CD4-positive, CD25-positive, alpha-beta regulatory T cell (primary cell): Measurements from ENCODE around the gene NAP1L4. TPM values are rescaled to one million over a fixed set of nuclear protein-coding genes. Genes with fewer than 3 reads are reported as not detected.

Experiments
- ATAC-seq, 2 donors: fragments of 150-1000 bp; cut with Tn5 transposase; one replicate each; pipeline ENCODE4 v1.10.0; 2021; ENCODE audit warnings: low read depth in 2 of 2, moderate number of reproducible peaks in 2 of 2, moderate library complexity in 1 of 2
- DNase-seq, 3 donors: peaks; one replicate each; pipeline versions ENCODE4 v3.0.0 to v3.0.0-alpha.2; 2012 to 2022; ENCODE audit warnings: mixed read lengths in 1 of 3
- H3K27ac ChIP-seq: one replicate; pipeline ENCODE4 v1.7.0; 2013; ENCODE audit warnings: mild to moderate bottlenecking, low read length; ENCODE audit not compliant: insufficient read depth, poor library complexity, severe bottlenecking
- H3K27me3 ChIP-seq: one replicate; pipeline ENCODE4 v1.7.0; 2013; ENCODE audit warnings: low read length; ENCODE audit not compliant: control insufficient read depth, insufficient read depth
- H3K36me3 ChIP-seq: one replicate; pipeline ENCODE4 v1.7.0; 2013; ENCODE audit warnings: mild to moderate bottlenecking, low read length, moderate library complexity; ENCODE audit not compliant: control insufficient read depth, insufficient read depth
- H3K4me1 ChIP-seq: 2 replicates; pipeline ENCODE4 v1.7.0; 2013; ENCODE audit warnings: mild to moderate bottlenecking, low read length; ENCODE audit not compliant: insufficient read depth, control insufficient read depth, poor library complexity, severe bottlenecking
- H3K4me3 ChIP-seq: one replicate; pipeline ENCODE4 v1.7.0; 2013; ENCODE audit warnings: low read depth, mild to moderate bottlenecking, low read length, moderate library complexity
- H3K9me3 ChIP-seq, 2 experiments: 1 replicate in 1 of 2; 2 replicates in 1 of 2; pipeline ENCODE4 v1.7.0; 2013; ENCODE audit warnings: low read length in 2 of 2, mild to moderate bottlenecking in 1 of 2, moderate library complexity in 1 of 2; ENCODE audit not compliant: control insufficient read depth in 2 of 2
- H3K27ac Mint-ChIP-seq, 3 donors: one replicate each; pipeline ENCODE4 v1.8.0; 2020 to 2022; ENCODE audit warnings: mild to moderate bottlenecking in 3 of 3, mixed read lengths in 3 of 3, moderate library complexity in 2 of 3
- H3K27me3 Mint-ChIP-seq: one replicate; pipeline ENCODE4 v1.8.0; 2022; ENCODE audit warnings: mild to moderate bottlenecking, mixed read lengths
- H3K36me3 Mint-ChIP-seq: one replicate; pipeline ENCODE4 v1.8.0; 2020; ENCODE audit warnings: mixed read lengths
- H3K4me1 Mint-ChIP-seq, 4 donors: one replicate each; pipeline ENCODE4 v1.8.0; 2020 to 2022; ENCODE audit warnings: mixed read lengths in 4 of 4, mild to moderate bottlenecking in 1 of 4
- H3K4me3 Mint-ChIP-seq, 4 donors: one replicate each; pipeline ENCODE4 v1.8.0; 2020 to 2022; ENCODE audit warnings: mild to moderate bottlenecking in 4 of 4, mixed read lengths in 4 of 4, moderate library complexity in 3 of 4
- H3K9me3 Mint-ChIP-seq, 7 donors: one replicate each; pipeline ENCODE4 v1.8.0; 2020 to 2022; ENCODE audit warnings: mixed read lengths in 7 of 7, mild to moderate bottlenecking in 3 of 7, moderate library complexity in 2 of 7
- polyA plus RNA-seq, 4 donors: library from polyadenylated mRNA; unstranded; fragments of 300-500 nt; fragmentation: Illumina TruSeq; gene quantifications; one replicate each; pipeline ENCODE4 v1.2.3, GENCODE V29; 2021
- total RNA-seq: library from RNA; stranded (reverse); gene quantifications from one replicate; pipeline ENCODE4 v1.2.3, GENCODE V29; 2022

Gene NAP1L4
- total and polyA plus RNA-seq, 5 donors from 2014 or later = 210 to 351 (median 228) TPM

DNA sequence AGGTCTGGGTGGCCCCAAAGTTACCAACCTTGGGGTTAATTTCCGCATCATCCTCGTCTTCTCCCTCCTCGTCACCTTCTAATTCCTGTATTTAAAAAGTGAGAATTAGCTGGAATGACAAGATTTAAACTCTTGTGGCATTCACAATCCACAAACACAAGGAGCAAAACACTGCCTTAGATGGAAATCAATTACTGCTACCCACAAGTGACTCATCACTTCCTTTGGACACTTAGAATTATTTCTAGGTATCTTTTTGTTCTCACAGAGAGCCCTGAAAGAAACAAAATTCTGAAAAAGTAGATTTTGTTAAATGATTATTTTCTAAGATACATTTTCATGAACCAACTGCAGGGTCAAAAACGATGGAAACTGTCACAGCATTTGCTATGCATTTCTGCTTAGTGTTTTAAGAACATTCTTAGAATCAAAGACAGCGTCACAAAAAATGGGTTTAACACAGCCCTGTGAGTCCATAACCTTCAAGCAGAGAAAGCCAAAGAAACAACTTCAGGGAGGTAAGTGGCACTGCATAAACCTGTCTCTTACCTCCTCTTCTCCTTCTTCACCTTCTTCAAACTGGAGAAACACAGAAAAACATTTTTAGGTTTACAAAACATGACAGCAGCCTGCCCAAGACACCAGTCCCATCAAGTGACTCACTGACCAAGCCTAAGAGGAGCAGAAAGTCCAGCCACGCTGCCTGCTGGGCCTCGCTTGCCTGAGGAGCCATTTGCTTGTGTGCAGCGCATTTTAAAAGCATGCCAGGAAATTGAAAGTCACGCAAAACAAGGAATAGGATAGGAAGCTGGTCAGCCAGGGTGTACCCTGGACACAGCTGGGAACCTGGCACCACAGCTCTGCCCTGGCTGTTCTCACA, 40.7 kb downstream of the NAP1L4 start:
- DNase-seq = no peak
- H3K4me1 ChIP-seq = peaks cover 14% of the 10 kb centered on the region
- no peak overlapping the region for H3K27ac ChIP-seq
- H3K36me3 ChIP-seq = peaks cover 99% of the 10 kb centered on the region
- H3K9me3 Mint-ChIP-seq = no peaks in the 10 kb centered on the region
- H3K27me3 Mint-ChIP-seq = no peaks in the 10 kb centered on the region
- no peaks in the 10 kb centered on the region for H3K9me3 ChIP-seq
- peak in 1 of 2 donors; percentile 25 for ATAC-seq
- peaks cover 58% of the 10 kb centered on the region for H3K36me3 Mint-ChIP-seq
- no peaks in the 10 kb centered on the region for H3K27me3 ChIP-seq
- no peak overlapping the region for H3K4me3 ChIP-seq
- H3K27ac Mint-ChIP-seq = peak overlapping the region; percentile 7 to 86 (median 79)
- H3K4me3 Mint-ChIP-seq = no peak overlapping the region
- peaks cover 17 to 53% (median 30%) of the 10 kb centered on the region in 4 donors for H3K4me1 Mint-ChIP-seq

DNA sequence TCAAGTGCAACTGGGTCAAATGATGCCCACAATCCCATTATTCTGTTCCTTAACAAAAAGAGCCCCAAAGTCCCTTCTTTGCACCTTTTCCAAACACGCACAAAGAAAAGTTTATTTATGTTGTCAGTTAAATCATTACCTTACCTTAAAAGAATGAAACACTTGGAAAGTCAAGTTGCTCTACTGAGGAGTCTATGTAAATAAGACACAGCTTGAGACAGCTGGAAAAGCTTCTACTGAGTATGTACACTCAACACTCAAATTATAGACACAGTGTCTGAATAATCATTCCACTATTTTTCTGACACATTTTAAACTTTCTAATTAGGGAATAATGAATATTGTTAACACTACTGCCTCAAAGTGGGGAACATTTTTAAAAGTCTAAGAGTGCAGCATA, 41.3 kb downstream of the NAP1L4 start:
- H3K4me3 ChIP-seq = no peak overlapping the region
- Mint-ChIP-seq H3K27me3 (no peaks in the 10 kb centered on the region), H3K4me3 (no peak overlapping the region), H3K36me3 (peaks cover 56% of the 10 kb centered on the region), H3K9me3 (no peaks in the 10 kb centered on the region), H3K4me1 (peaks cover 24 to 59% (median 33%) of the 10 kb centered on the region in 4 donors), H3K27ac (peak overlapping the region in 1 of 3 donors; percentile 86)
- peaks cover 98% of the 10 kb centered on the region for H3K36me3 ChIP-seq
- DNase-seq = no peak
- no peak for ATAC-seq
- no peaks in the 10 kb centered on the region for H3K9me3 ChIP-seq
- no peaks in the 10 kb centered on the region for H3K27me3 ChIP-seq
- peaks cover 20% of the 10 kb centered on the region for H3K4me1 ChIP-seq
- no peak overlapping the region for H3K27ac ChIP-seq

- Histone ChIP-seq H3K36me3 (peaks cover 92% of the 10 kb centered on the region), H3K27me3 (no peaks in the 10 kb centered on the region), H3K9me3 (no peaks in the 10 kb centered on the region), H3K4me3 (no peak overlapping the region), H3K4me1 (peaks cover 27% of the 10 kb centered on the region), H3K27ac (no peak overlapping the region)
- DNase-seq (no peak), ATAC-seq (no peak)
- Mint-ChIP-seq H3K36me3 (peaks cover 58% of the 10 kb centered on the region), H3K4me3 (no peak overlapping the region), H3K27ac (peak overlapping the region in 1 of 3 donors; percentile 21), H3K4me1 (peaks cover 28 to 68% (median 41%) of the 10 kb centered on the region in 4 donors), H3K9me3 (no peaks in the 10 kb centered on the region), H3K27me3 (no peaks in the 10 kb centered on the region)
Measured at GRCh38 chr11:2949920-2950319, 42.2 kb downstream of the NAP1L4 start.

DNA sequence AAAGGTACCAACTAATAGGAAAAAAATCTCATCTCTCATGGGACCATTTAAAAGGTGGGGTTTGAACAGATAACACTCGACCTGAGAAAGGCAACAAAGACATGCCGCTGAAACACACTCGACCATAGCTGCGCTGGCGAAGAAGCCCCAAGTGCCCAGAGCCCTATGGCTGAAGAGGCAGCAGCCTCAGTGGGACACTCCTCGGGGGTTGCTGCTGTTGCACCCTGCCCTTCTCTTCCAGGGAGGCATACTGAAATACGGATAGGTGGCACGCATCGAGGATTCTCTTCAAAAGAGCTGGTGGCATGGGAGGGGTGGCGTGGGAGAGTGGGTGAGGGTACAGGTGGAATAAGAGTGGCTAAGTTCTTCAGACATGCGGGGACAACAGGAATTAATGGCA, 44.4 kb downstream of the NAP1L4 start:
- Histone ChIP-seq H3K4me1 (peaks cover 32% of the 10 kb centered on the region), H3K27ac (no peak overlapping the region), H3K9me3 (no peaks in the 10 kb centered on the region), H3K27me3 (no peaks in the 10 kb centered on the region), H3K4me3 (no peak overlapping the region), H3K36me3 (peaks cover 73% of the 10 kb centered on the region)
- Mint-ChIP-seq H3K27me3 (no peaks in the 10 kb centered on the region), H3K4me1 (peaks cover 27 to 64% (median 44%) of the 10 kb centered on the region in 4 donors), H3K9me3 (no peaks in the 10 kb centered on the region), H3K4me3 (no peak overlapping the region), H3K27ac (peak overlapping the region in 1 of 3 donors; percentile 23), H3K36me3 (peaks cover 40% of the 10 kb centered on the region)
- DNase-seq = no peak
- ATAC-seq = no peak

DNA sequence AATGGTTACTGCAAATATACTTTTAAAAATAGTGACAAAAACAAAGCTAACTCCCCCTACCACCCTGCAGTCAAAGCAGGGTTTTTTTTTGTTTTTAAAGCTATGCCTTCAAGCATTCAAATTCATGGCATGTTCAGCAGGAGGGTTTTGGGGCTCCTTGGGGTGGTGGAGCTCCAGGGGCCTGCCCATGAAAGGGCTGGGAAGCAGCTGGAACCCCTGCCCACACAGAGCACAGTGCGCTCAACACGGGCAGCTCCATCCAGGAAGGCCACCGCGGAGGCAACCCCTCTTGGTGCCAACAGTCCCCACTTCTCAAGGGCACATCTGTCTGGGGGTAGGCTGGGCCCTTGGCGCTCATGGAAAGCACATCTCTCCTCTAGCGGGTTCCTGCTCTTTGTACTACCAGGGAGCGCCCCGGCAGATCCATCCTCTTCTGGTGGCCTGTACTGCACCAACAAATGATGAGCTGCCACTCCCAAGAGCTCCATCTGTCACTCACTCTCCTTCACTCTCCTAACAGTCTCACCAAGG, 46.3 kb downstream of the NAP1L4 start:
- Mint-ChIP-seq H3K4me3 (peak overlapping the region in 3 of 4 donors; percentile 22 to 69 (median 41)), H3K9me3 (no peaks in the 10 kb centered on the region), H3K36me3 (peaks cover 28% of the 10 kb centered on the region), H3K27ac (peak overlapping the region; percentile 52 to 82 (median 57)), H3K27me3 (no peaks in the 10 kb centered on the region), H3K4me1 (peaks cover 16 to 56% (median 36%) of the 10 kb centered on the region in 4 donors)
- H3K4me1 ChIP-seq = peaks cover 23% of the 10 kb centered on the region
- no peaks in the 10 kb centered on the region for H3K27me3 ChIP-seq
- peak overlapping the region; percentile 20 for H3K27ac ChIP-seq
- peak overlapping the region; percentile 32 for H3K4me3 ChIP-seq
- ATAC-seq (no peak), DNase-seq (no peak)
- H3K36me3 ChIP-seq = peaks cover 54% of the 10 kb centered on the region
- no peaks in the 10 kb centered on the region for H3K9me3 ChIP-seq

- no peaks in the 10 kb centered on the region for H3K9me3 ChIP-seq
- Mint-ChIP-seq H3K36me3 (peaks cover 26% of the 10 kb centered on the region), H3K27me3 (no peaks in the 10 kb centered on the region), H3K4me3 (peak overlapping the region; percentile 20 to 69 (median 36)), H3K27ac (peak overlapping the region; percentile 52 to 82 (median 65)), H3K4me1 (peaks cover 14 to 61% (median 33%) of the 10 kb centered on the region in 4 donors), H3K9me3 (no peaks in the 10 kb centered on the region)
- H3K4me3 ChIP-seq = peak overlapping the region; percentile 32
- DNase-seq (peak in 2 of 3 donors; percentile 26 to 67), ATAC-seq (peak in 1 of 2 donors; percentile 38)
- H3K27me3 ChIP-seq = no peaks in the 10 kb centered on the region
- peak overlapping the region; percentile 55 for H3K27ac ChIP-seq
- peaks cover 27% of the 10 kb centered on the region for H3K4me1 ChIP-seq
- H3K36me3 ChIP-seq = peaks cover 49% of the 10 kb centered on the region
Measured at GRCh38 chr11:2945031-2945756, 46.9 kb downstream of the NAP1L4 start.

GRCh38 chr11:2944530-2944929, 47.6 kb downstream of the NAP1L4 start:
- no peak for DNase-seq
- Mint-ChIP-seq H3K27me3 (no peaks in the 10 kb centered on the region), H3K4me1 (peaks cover 10 to 63% (median 34%) of the 10 kb centered on the region in 4 donors), H3K9me3 (peaks cover 0 to 3% (median 0%) of the 10 kb centered on the region in 7 donors), H3K36me3 (peaks cover 19% of the 10 kb centered on the region), H3K27ac (peak overlapping the region in 2 of 3 donors; percentile 65 to 77), H3K4me3 (no peak overlapping the region)
- Histone ChIP-seq H3K4me1 (peaks cover 27% of the 10 kb centered on the region), H3K27me3 (no peaks in the 10 kb centered on the region), H3K4me3 (no peak overlapping the region), H3K9me3 (no peaks in the 10 kb centered on the region), H3K27ac (no peak overlapping the region), H3K36me3 (peaks cover 42% of the 10 kb centered on the region)
- no peak for ATAC-seq
